Peyer's patch (tissue), 4 donors: ENCODE data around the gene VIPR1.

Source experiments
- CTCF ChIP-seq, 6 experiments: fragments of 450-650 bp in 4 of 6; fragments of 200-600 bp in 2 of 6; sonication (generic) in 1 of 6; IDR thresholded peaks; one replicate each; pipeline ENCODE4 v1.5.1; 2017 to 2019; ENCODE audit warnings: antibody characterized with exemption in 6 of 6, mild to moderate bottlenecking in 3 of 6, moderate library complexity in 1 of 6
- POLR2A ChIP-seq, 2 donors: fragments of 450-650 bp; IDR thresholded peaks; one replicate each; pipeline ENCODE4 v1.5.1; 2017; ENCODE audit warnings: antibody characterized with exemption in 2 of 2, mild to moderate bottlenecking in 2 of 2, moderate library complexity in 2 of 2

DNA sequence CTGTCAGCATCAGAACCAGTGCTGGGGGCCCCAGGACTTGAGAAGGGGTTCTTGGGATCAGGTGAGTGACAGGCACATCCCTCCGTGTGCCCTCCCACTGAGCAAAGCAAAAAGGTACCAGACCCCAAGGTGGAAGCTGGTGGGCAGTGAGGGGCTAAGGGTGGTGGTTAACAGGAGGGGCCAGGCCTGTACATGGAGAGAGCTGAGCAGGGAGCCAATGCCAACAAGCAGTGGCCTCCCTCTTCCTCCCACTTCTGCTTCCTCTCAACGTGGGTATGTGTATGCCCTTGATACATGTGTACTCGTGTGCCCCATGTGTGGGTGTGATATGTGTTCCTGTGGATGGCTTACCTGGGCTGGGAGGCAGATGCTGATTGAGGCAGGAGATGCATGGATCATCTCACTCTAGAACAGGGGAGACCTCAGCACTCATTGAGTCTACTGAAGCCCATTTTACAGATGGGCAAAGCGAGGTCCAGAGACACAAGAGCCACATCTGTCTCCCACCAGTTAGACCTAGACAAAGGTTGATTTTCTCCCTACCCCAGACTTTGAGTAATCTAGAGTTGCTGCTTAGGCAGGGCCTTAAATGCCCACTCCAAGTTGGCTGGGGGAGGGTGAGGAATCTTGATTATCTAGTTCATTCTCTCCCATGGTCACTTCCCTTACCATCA is 945 bp downstream of the VIPR1 start:
- TF ChIP-seq CTCF (IDR thresholded peaks at IDR 0.05) (no peak), POLR2A (IDR thresholded peaks at IDR 0.05) (no peak)
